Measurements from ENCODE around the gene CEL.

The CEL gene

GRCh38 chr9:133100506-133101355, 39.0 kb downstream of the CEL start:
- Histone ChIP-seq H3K9me3 (ENCODE audit: control insufficient read depth, insufficient read depth, low read depth, low read length) (no peaks in the 10 kb centered on the region), H3K4me1 (ENCODE audit: control insufficient read depth, insufficient read depth, low read length) (no peaks in the 10 kb centered on the region), H3K36me3 (ENCODE audit: control insufficient read depth in 2 of 2, insufficient read depth in 1 of 2, low read length in 2 of 2) (peaks cover 0 to 84% of the 10 kb centered on the region in 2 experiments; a peak in 2 of 3 replicates), H3K27ac (ENCODE audit: extremely low read depth, low read depth, low read length) (no peak overlapping the region), H3K4me3 (ENCODE audit: low read depth, low read length) (no peak overlapping the region)
- CTCF ChIA-PET = interaction anchor here (0.6 to 22.4 kb wide), 5 partner anchors 9 to 82 kb away, joined by 3 to 342 read pairs (median 4); no protein-coding TSS in a partner anchor
- POLR2A ChIA-PET = interaction anchor here (0.6 to 1.2 kb wide), 2 partner anchors 11 to 44 kb away, joined by 3 to 4 read pairs; no protein-coding TSS in a partner anchor
- no peak for TF ChIP-seq ZNF175 (tag by site-specific recombination; IDR thresholded peaks at IDR 0.05)
- no peak for TF ChIP-seq HOXA7 (CRISPR knock-in tag; IDR thresholded peaks at IDR 0.05; ENCODE audit: borderline replicate concordance)
- no peak for TF ChIP-seq GLI4 (tag by site-specific recombination; IDR thresholded peaks at IDR 0.05)

- no peak for TF ChIP-seq ZNF560 (tag by site-specific recombination; IDR thresholded peaks at IDR 0.05; ENCODE audit: borderline replicate concordance)
- no peak for TF ChIP-seq ZNF501 (tag by site-specific recombination; IDR thresholded peaks at IDR 0.05)
- no peak for TF ChIP-seq ZNF292 (tag by site-specific recombination; IDR thresholded peaks at IDR 0.05; ENCODE audit: borderline replicate concordance, low read depth)
- no peak for TF ChIP-seq BCL11A (tag by site-specific recombination; IDR thresholded peaks at IDR 0.05; ENCODE audit: low read depth)
- TF ChIP-seq ZNF155 (tag by site-specific recombination; IDR thresholded peaks at IDR 0.05) = no peak
- no peak for TF ChIP-seq ZBTB11 (tag by site-specific recombination; conservative IDR thresholded peaks at IDR 0.05; ENCODE audit: low read depth)
- no peak for TF ChIP-seq ZNF366 (tag by site-specific recombination; conservative IDR thresholded peaks at IDR 0.05)
- TF ChIP-seq ZFP69B (tag by site-specific recombination; IDR thresholded peaks at IDR 0.05) = no peak
- TF ChIP-seq GLI2 (tag by site-specific recombination; IDR thresholded peaks at IDR 0.05; ENCODE audit: borderline replicate concordance, low read depth) = no peak
- no peak for TF ChIP-seq HOXD13 (CRISPR knock-in tag; IDR thresholded peaks at IDR 0.05; ENCODE audit: borderline replicate concordance)
- no peak for TF ChIP-seq ZNF404 (tag by site-specific recombination; IDR thresholded peaks at IDR 0.05)
- no peak for TF ChIP-seq ZSCAN5A (tag by site-specific recombination; IDR thresholded peaks at IDR 0.05)
- TF ChIP-seq ZNF302 (tag by site-specific recombination; IDR thresholded peaks at IDR 0.05; ENCODE audit: low read depth) = no peak
- TF ChIP-seq KLF16 (tag by site-specific recombination; IDR thresholded peaks at IDR 0.05) = no peak
- TF ChIP-seq ZNF544 (tag by site-specific recombination; IDR thresholded peaks at IDR 0.05) = no peak
- TF ChIP-seq ZNF580 (tag by site-specific recombination; IDR thresholded peaks at IDR 0.05) = no peak
- no peak for TF ChIP-seq KLF8 (tag by site-specific recombination; IDR thresholded peaks at IDR 0.05)
- Histone ChIP-seq H3K27ac (ENCODE audit: extremely low read depth, low read depth, low read length) (no peak overlapping the region), H3K4me1 (ENCODE audit: control insufficient read depth, insufficient read depth, low read length) (no peaks in the 10 kb centered on the region), H3K9me3 (ENCODE audit: control insufficient read depth, insufficient read depth, low read depth, low read length) (no peaks in the 10 kb centered on the region), H3K36me3 (ENCODE audit: control insufficient read depth in 2 of 2, insufficient read depth in 1 of 2, low read length in 2 of 2) (peaks cover 0 to 91% of the 10 kb centered on the region in 2 experiments; a peak in 2 of 3 replicates), H3K4me3 (ENCODE audit: low read depth, low read length) (no peak overlapping the region)
- ChIA-PET CTCF (interaction anchor here (1.2 to 22.4 kb wide), 11 partner anchors 9 to 79 kb away, joined by 3 to 342 read pairs (median 7); partner anchors contain the start of gene RALGDS), POLR2A (interaction anchor here (0.6 to 1.2 kb wide), 3 partner anchors 12 to 71 kb away, joined by 3 to 4 read pairs (median 4); partner anchors contain the start of gene GTF3C5)
These were observed 39.8 kb downstream of the CEL start for GRCh38 chr9:133101356-133102189.

Data from HEK293 (cell line).